Measurements from ENCODE around the gene SMIM22. TPM values are rescaled to one million over a fixed set of nuclear protein-coding genes. Genes with fewer than 3 reads are reported as not detected.

Gene SMIM22
- total and polyA plus RNA-seq, 2 of the 8 experiments (the other 6 are each of a cell fraction or from before 2014, with no cell fraction given) = not detected

GRCh38 chr16:4813251-4814003 is 18.3 kb downstream of the SMIM22 start:
- POLR2A ChIA-PET (ENCODE audit: partially characterized antibody) = interaction anchor here (0.6 kb wide), 1 partner anchor 56 kb away, joined by 4 read pairs; no protein-coding TSS in a partner anchor
- H3K36me3 ChIP-seq (ENCODE audit: control insufficient read depth in 2 of 4, insufficient read depth in 4 of 4, low read length in 3 of 4) = peaks cover 10 to 53% (median 40%) of the 10 kb centered on the region in 4 experiments

More at GRCh38 chr16:4813251-4814003, 18.3 kb downstream of the SMIM22 start:
- H2BK12ac ChIP-seq (ENCODE audit: low read depth, low read length) = no peak overlapping the region
- H3K23ac ChIP-seq (ENCODE audit: insufficient read length) = no peak overlapping the region
- WGBS, 2 experiments (ENCODE audit: extremely low coverage in 1 of 2, insufficient coverage in 1 of 2, insufficient read length in 1 of 2, insufficient replicate concordance in 2 of 2, low coverage in 1 of 2, low lambda C conversion rate in 2 of 2, missing lambda C conversion rate in 1 of 2) = 94% methylated on average over 16 of the region's 16 CpGs; no CpG with 5 or more reads in 1 of the 2 experiments
- no peak for DNase-seq (ENCODE audit: low read depth in 1 of 2, low spot score in 2 of 2)
- no peak overlapping the region for H2BK5ac ChIP-seq (ENCODE audit: low read depth, low read length)
- H2AFZ ChIP-seq (ENCODE audit: low read length) = no peak overlapping the region
- no peaks in the 10 kb centered on the region for H3K9me3 ChIP-seq (ENCODE audit: insufficient read depth in 2 of 2, low read depth in 1 of 2, low read length in 1 of 2)
- no peak overlapping the region for H2AK5ac ChIP-seq (ENCODE audit: low read depth, low read length)
- no peak overlapping the region for H4K8ac ChIP-seq (ENCODE audit: extremely low read depth, insufficient read depth, low read length)
- H3K27ac ChIP-seq (ENCODE audit: low read depth, low read length) = no peak overlapping the region
- H3K79me2 ChIP-seq (ENCODE audit: control insufficient read depth in 1 of 2, insufficient read depth in 2 of 2, low read length in 2 of 2) = no peaks in the 10 kb centered on the region
- no peak overlapping the region for H3K4me3 ChIP-seq (ENCODE audit: extremely low read depth in 1 of 4, insufficient read depth in 2 of 4, low read depth in 3 of 4, low read length in 4 of 4)
- no peak overlapping the region for H3K18ac ChIP-seq (ENCODE audit: extremely low read depth, low read length)
- no peaks in the 10 kb centered on the region for H3K4me1 ChIP-seq (replicated peaks in 1 of 4; ENCODE audit: control insufficient read depth in 3 of 4, insufficient read depth in 4 of 4, low read length in 3 of 4)
- no peak overlapping the region for H3K4ac ChIP-seq (replicated peaks; ENCODE audit: insufficient read length, low read depth, low read length)
- no peaks in the 10 kb centered on the region for H3K27me3 ChIP-seq (replicated peaks in 1 of 4; ENCODE audit: control insufficient read depth in 3 of 4, extremely low read depth in 1 of 4, insufficient read depth in 3 of 4, low read length in 3 of 4)
- H4K20me1 ChIP-seq (replicated peaks in 1 of 2; ENCODE audit: control insufficient read depth in 1 of 2, insufficient read depth in 2 of 2, low read length in 2 of 2) = peaks cover 0 to 8% of the 10 kb centered on the region in 2 experiments
- H4K91ac ChIP-seq (replicated peaks; ENCODE audit: insufficient read length, low read length) = no peak overlapping the region
- no peak overlapping the region for H2BK120ac ChIP-seq (replicated peaks; ENCODE audit: low read depth, low read length)
- no peak overlapping the region for H2BK20ac ChIP-seq (ENCODE audit: low read length)
- H3K4me2 ChIP-seq (ENCODE audit: insufficient read depth in 1 of 2, low read depth in 2 of 2, low read length in 2 of 2) = no peak overlapping the region
- no peak for FAIRE-seq
- H4K5ac ChIP-seq (ENCODE audit: insufficient read length, low read depth, low read length) = no peak overlapping the region
- no peaks in the 10 kb centered on the region for H3K23me2 ChIP-seq (ENCODE audit: low read depth, low read length)
- CTCF ChIA-PET (ENCODE audit: partially characterized antibody) = interaction anchor here (1.4 kb wide), 1 partner anchor 96 kb away, joined by 7 read pairs; no protein-coding TSS in a partner anchor
- TF ChIP-seq KDM4A (IDR thresholded peaks at IDR 0.05; ENCODE audit: low read depth, low read length, severe bottlenecking) (no peak), SP2 (IDR thresholded peaks at IDR 0.05; ENCODE audit: low read length) (no peak), RXRA (IDR thresholded peaks at IDR 0.05; ENCODE audit: insufficient read depth, low read depth, low read length) (no peak), E2F6 (IDR thresholded peaks at IDR 0.05) (no peak), BRCA1 (IDR thresholded peaks at IDR 0.05; ENCODE audit: low read depth, low read length) (no peak), EZH2 (IDR thresholded peaks at IDR 0.05; ENCODE audit: low read depth, low read length, severe bottlenecking) (no peak), KDM1A (IDR thresholded peaks at IDR 0.05; ENCODE audit: borderline replicate concordance, low read length) (no peak), PHF8 (conservative IDR thresholded peaks at IDR 0.05; ENCODE audit: low read depth, low read length) (no peak), GABPA (IDR thresholded peaks at IDR 0.05; ENCODE audit: borderline replicate concordance, insufficient read depth, low read length) (no peak), FOSL1 (IDR thresholded peaks at IDR 0.05; ENCODE audit: insufficient read depth, low read depth, low read length) (no peak)
- no peak overlapping the region for H3K14ac ChIP-seq (ENCODE audit: insufficient read length)
- no peaks in the 10 kb centered on the region for H3K79me1 ChIP-seq (ENCODE audit: low read depth, low read length)
- no peak overlapping the region for H2BK15ac ChIP-seq (ENCODE audit: low read length)
- peak overlapping the region; percentile 25 for H3K56ac ChIP-seq (replicated peaks; ENCODE audit: insufficient read length, low read depth, low read length)
- no peak overlapping the region for H3K9ac ChIP-seq (replicated peaks in 1 of 4; ENCODE audit: extremely low read depth in 1 of 4, low read depth in 3 of 4, low read length in 3 of 4)

All from H1 (cell line).